CD14-positive monocyte (primary cell): ENCODE results near the gene LUC7L. TPM values are rescaled to one million over a fixed set of nuclear protein-coding genes. Genes with fewer than 3 reads are reported as not detected.

ENCODE experiments used
- DNase-seq, 3 donors: peaks; one replicate each; pipeline ENCODE4 v3.0.0-alpha.2; 2011 to 2022
- H2AFZ ChIP-seq: 2 replicates; pipeline ENCODE4 v1.6.0; 2012; ENCODE audit warnings: mild to moderate bottlenecking, low read depth, low read length, inconsistent platforms; ENCODE audit not compliant: insufficient read depth, poor library complexity, severe bottlenecking
- H3K27ac ChIP-seq, 2 donors: 1 replicate in 1 of 2; 2 replicates in 1 of 2; pipeline ENCODE4 v1.5.1; 2012 to 2013; ENCODE audit warnings: low read length in 2 of 2, control low read depth in 1 of 2, inconsistent platforms in 1 of 2, low read depth in 1 of 2, mild to moderate bottlenecking in 1 of 2
- H3K27me3 ChIP-seq, 2 donors: one replicate each; pipeline versions ENCODE4 v1.6.0 to v1.6.1; 2011 to 2013; ENCODE audit warnings: low read length in 2 of 2; ENCODE audit not compliant: control insufficient read depth in 2 of 2, insufficient read depth in 2 of 2
- H3K36me3 ChIP-seq, 2 donors: replicated peaks in 1 of 2; 1 replicate in 1 of 2; 2 replicates in 1 of 2; pipeline versions ENCODE4 v1.5.1 to v1.6.1; 2012 to 2013; ENCODE audit warnings: low read length in 2 of 2, control low read depth in 1 of 2, inconsistent platforms in 1 of 2, mild to moderate bottlenecking in 1 of 2; ENCODE audit not compliant: insufficient read depth in 2 of 2, control insufficient read depth in 1 of 2
- H3K4me1 ChIP-seq, 2 donors: 1 replicate in 1 of 2; 2 replicates in 1 of 2; pipeline versions ENCODE4 v1.5.1 to v1.6.1; 2012 to 2013; ENCODE audit warnings: low read length in 2 of 2, control low read depth in 1 of 2, inconsistent platforms in 1 of 2, mild to moderate bottlenecking in 1 of 2, moderate library complexity in 1 of 2; ENCODE audit not compliant: insufficient read depth in 2 of 2, control insufficient read depth in 1 of 2
- H3K4me2 ChIP-seq: replicated peaks from 2 replicates; pipeline ENCODE3; 2012; ENCODE audit warnings: low read length, moderate library complexity, mild to moderate bottlenecking; ENCODE audit not compliant: poor library complexity, severe bottlenecking; ENCODE audit errors: extremely low read depth
- H3K4me3 ChIP-seq, 3 experiments: fragments of 200-600 bp in 1 of 3; sonication (generic) in 1 of 3; replicated peaks in 1 of 3; 1 replicate in 2 of 3; 2 replicates in 1 of 3; pipeline ENCODE4 v1.5.1; 2011 to 2013; ENCODE audit warnings: low read length in 3 of 3, mild to moderate bottlenecking in 3 of 3, control low read depth in 2 of 3, low read depth in 2 of 3, inconsistent platforms in 1 of 3, moderate library complexity in 1 of 3
- H3K79me2 ChIP-seq: 2 replicates; pipeline ENCODE4 v1.6.0; 2012; ENCODE audit warnings: mild to moderate bottlenecking, control low read depth, inconsistent platforms, low read length, moderate library complexity; ENCODE audit not compliant: insufficient read depth
- H3K9ac ChIP-seq: 2 replicates; pipeline ENCODE4 v1.6.0; 2017; ENCODE audit warnings: low read length, mild to moderate bottlenecking; ENCODE audit not compliant: insufficient read depth, poor library complexity, severe bottlenecking
- H3K9me3 ChIP-seq, 2 donors: replicated peaks in 1 of 2; 1 replicate in 1 of 2; 2 replicates in 1 of 2; pipeline versions ENCODE4 v1.5.1 to v1.6.1; 2012 to 2013; ENCODE audit warnings: low read length in 2 of 2, control low read depth in 1 of 2; ENCODE audit not compliant: control insufficient read depth in 1 of 2, insufficient read depth in 1 of 2
- H4K20me1 ChIP-seq: 2 replicates; pipeline ENCODE4 v1.6.0; 2012; ENCODE audit warnings: mild to moderate bottlenecking, low read length, control low read depth, moderate library complexity; ENCODE audit not compliant: insufficient read depth
- H3K27ac Mint-ChIP-seq, 7 donors: one replicate each; pipeline ENCODE4 v1.8.0; 2020; ENCODE audit warnings: mild to moderate bottlenecking in 7 of 7, mixed read lengths in 7 of 7, moderate library complexity in 6 of 7, inconsistent platforms in 2 of 7
- H3K27me3 Mint-ChIP-seq, 3 donors: one replicate each; pipeline ENCODE4 v1.8.0; 2021 to 2022; ENCODE audit warnings: low read depth in 3 of 3, mild to moderate bottlenecking in 3 of 3, mixed read lengths in 3 of 3, moderate library complexity in 3 of 3, inconsistent platforms in 1 of 3
- H3K36me3 Mint-ChIP-seq, 2 donors: one replicate each; pipeline ENCODE4 v1.8.0; 2020; ENCODE audit warnings: mixed read lengths in 2 of 2, inconsistent platforms in 1 of 2, mild to moderate bottlenecking in 1 of 2
- H3K4me1 Mint-ChIP-seq: one replicate; pipeline ENCODE4 v1.8.0; 2020; ENCODE audit warnings: mild to moderate bottlenecking, mixed read lengths
- H3K4me3 Mint-ChIP-seq, 2 donors: one replicate each; pipeline ENCODE4 v1.8.0; 2020; ENCODE audit warnings: mild to moderate bottlenecking in 2 of 2, mixed read lengths in 2 of 2, moderate library complexity in 1 of 2
- H3K9me3 Mint-ChIP-seq, 7 donors: one replicate each; pipeline ENCODE4 v1.8.0; 2020 to 2022; ENCODE audit warnings: mixed read lengths in 7 of 7, mild to moderate bottlenecking in 6 of 7, moderate library complexity in 6 of 7, inconsistent platforms in 2 of 7
- CTCF ChIP-seq: fragments of 200-600 bp; IDR thresholded peaks from one replicate; pipeline ENCODE4 v1.8.0; 2022; ENCODE audit warnings: antibody characterized with exemption, mild to moderate bottlenecking
- WGBS: methylation state at CpG from one replicate; pipeline ENCODE4 v1.1.5; 2013; ENCODE audit warnings: missing lambda C conversion rate; ENCODE audit not compliant: insufficient coverage; 5-methylcytosine and 5-hydroxymethylcytosine counted together
- intact Hi-C, 2 donors: fragments of 100-400 bp; cut with micrococcal nuclease; formaldehyde crosslinking; loops; one replicate each; pipeline versions ENCODE4 v1.15.0 to v1.15.1; 2023
- polyA plus RNA-seq, 3 donors: library from polyadenylated mRNA; depleted of rRNA in 1 of 3; unstranded in 2 of 3; stranded (reverse) in 1 of 3; fragments of 300-500 nt in 2 of 3; fragments of >200 nt in 1 of 3; fragmentation: Illumina TruSeq in 2 of 3; gene quantifications; 1 replicate in 2 of 3; 2 replicates in 1 of 3; pipeline ENCODE4 v1.2.3, GENCODE V29; 2012 to 2021

The LUC7L gene
- polyA plus RNA-seq, 3 donors, result 4.0 to 109 (median 4.6) TPM

DNA sequence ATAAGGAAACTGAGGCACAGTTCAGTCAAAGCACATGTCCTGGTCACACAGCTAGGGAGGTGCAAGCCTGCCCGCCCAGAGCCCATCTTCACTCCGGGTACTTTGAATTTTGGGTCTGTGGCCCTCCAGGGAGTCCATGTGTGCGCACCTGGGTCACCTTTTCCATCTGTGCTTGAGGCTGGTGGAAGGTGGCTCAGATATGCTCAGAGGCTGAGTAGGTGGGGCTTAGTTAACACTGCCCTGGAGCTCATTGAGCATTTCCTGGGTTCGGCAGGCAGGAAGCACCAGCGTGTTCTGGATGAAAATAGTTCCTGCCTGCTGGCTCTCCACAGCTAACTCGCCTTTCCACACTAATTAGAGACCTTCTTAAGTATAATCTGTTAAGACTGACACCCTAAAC lies 24.6 kb upstream of the LUC7L start:
- Histone ChIP-seq H2AFZ (no peak overlapping the region), H3K79me2 (no peaks in the 10 kb centered on the region), H4K20me1 (no peaks in the 10 kb centered on the region), H3K9ac (no peak overlapping the region), H3K4me3 (no peak overlapping the region), H3K9me3 (no peaks in the 10 kb centered on the region), H3K27me3 (no peaks in the 10 kb centered on the region), H3K27ac (no peak overlapping the region), H3K36me3 (peaks cover 9 to 40% of the 10 kb centered on the region in 2 donors), H3K4me1 (peaks cover 9 to 11% of the 10 kb centered on the region in 2 donors), H3K4me2 (no peak overlapping the region)
- Mint-ChIP-seq H3K36me3 (peaks cover 45 to 60% of the 10 kb centered on the region in 2 donors), H3K27me3 (peaks cover 0 to 3% (median 0%) of the 10 kb centered on the region in 3 donors), H3K4me3 (no peak overlapping the region), H3K4me1 (peaks cover 10% of the 10 kb centered on the region), H3K9me3 (peaks cover 0 to 3% (median 0%) of the 10 kb centered on the region in 7 donors), H3K27ac (peak overlapping the region in 2 of 7 donors; percentile 61 to 63)
- intact Hi-C loops, result no loop called here
- no peak for TF ChIP-seq CTCF
- no peak for DNase-seq
- 52% methylated on average over 4 of the region's 6 CpGs for WGBS

DNA sequence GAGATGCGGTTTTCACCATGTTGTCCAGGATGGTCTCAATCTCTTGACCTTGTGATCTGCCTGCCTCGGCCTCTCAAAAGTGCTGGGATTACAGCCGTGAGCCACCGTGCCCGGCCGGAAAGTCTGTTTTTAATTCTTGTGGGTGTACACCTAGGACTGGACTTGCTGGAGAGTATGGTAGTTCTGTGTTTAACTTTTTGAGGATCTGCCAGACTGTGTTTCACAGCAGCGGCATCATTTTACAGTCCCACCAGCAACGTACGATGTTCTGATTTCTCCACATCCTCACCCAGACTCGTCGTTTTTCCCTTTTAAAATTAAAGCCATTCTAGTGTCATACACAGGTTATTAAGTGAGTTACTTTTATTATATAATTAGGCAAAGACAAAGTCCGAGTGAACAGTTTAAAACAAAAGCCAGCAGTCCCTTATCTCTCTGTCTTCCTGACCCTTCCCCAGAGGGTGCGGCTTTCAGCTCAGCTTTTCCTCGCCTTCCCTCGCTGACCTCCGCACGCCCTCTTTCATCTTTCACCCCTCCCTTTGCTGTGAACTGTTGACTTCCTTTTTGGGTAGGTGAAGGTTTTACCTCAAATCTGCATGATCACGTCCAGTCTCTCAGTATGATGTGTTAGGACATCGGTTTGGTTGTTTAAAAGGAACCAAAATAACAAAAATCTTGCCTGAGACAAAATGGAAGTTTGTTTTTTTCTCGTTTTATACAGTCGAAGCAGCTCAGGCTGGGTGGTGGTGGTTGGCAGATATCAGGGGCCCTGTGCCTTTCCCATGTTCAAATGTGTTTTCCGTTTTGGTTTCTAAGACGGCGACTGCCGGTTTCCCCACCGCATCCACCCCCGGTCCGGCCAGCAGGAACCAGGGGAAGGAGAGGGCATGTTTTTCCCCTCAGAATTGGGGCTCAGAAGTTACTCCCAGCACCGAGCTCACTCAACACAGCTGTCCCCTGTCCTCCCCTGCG lies 23.4 kb upstream of the LUC7L start:
- peaks cover 9 to 11% of the 10 kb centered on the region in 2 donors for H3K4me1 ChIP-seq
- H3K9me3 ChIP-seq, result no peaks in the 10 kb centered on the region
- peak overlapping the region; percentile 21 for H3K9ac ChIP-seq
- H3K27me3 ChIP-seq, result no peaks in the 10 kb centered on the region
- intact Hi-C loops, result no loop called here
- peak overlapping the region; percentile 65 for H3K4me2 ChIP-seq
- peaks cover 10% of the 10 kb centered on the region for H3K4me1 Mint-ChIP-seq
- no peaks in the 10 kb centered on the region for H4K20me1 ChIP-seq
- H3K27ac Mint-ChIP-seq, result peak overlapping the region; percentile 37 to 93 (median 76)
- TF ChIP-seq CTCF, result no peak
- H3K36me3 ChIP-seq, result peaks cover 9 to 40% of the 10 kb centered on the region in 2 donors
- H3K4me3 Mint-ChIP-seq, result peak overlapping the region; percentile 79
- H3K27ac ChIP-seq, result peak overlapping the region; percentile 11 to 35
- DNase-seq, result peak in 2 of 3 donors; percentile 8 to 16
- peak overlapping the region; percentile 8 to 55 (median 16) for H3K4me3 ChIP-seq
- peak overlapping the region; percentile 55 for H2AFZ ChIP-seq
- peaks cover 43 to 62% of the 10 kb centered on the region in 2 donors for H3K36me3 Mint-ChIP-seq
- 29% methylated on average over 4 of the region's 30 CpGs for whole genome bisulfite sequencing
- H3K27me3 Mint-ChIP-seq, result peaks cover 0 to 3% (median 0%) of the 10 kb centered on the region in 3 donors
- no peaks in the 10 kb centered on the region for H3K79me2 ChIP-seq
- peaks cover 0 to 3% (median 0%) of the 10 kb centered on the region in 7 donors for H3K9me3 Mint-ChIP-seq
